Measurements from ENCODE around the gene FFAR3. TPM values are rescaled to one million over a fixed set of nuclear protein-coding genes. Genes with fewer than 3 reads are reported as not detected.
"Not testable (repeated sequence)": the region's sequence is repeated elsewhere in the genome, so short reads cannot be mapped to it uniquely, and the experiment has no call there.

Gene FFAR3
- total RNA-seq, 2 donors from 2014 or later, result not detected

DNA sequence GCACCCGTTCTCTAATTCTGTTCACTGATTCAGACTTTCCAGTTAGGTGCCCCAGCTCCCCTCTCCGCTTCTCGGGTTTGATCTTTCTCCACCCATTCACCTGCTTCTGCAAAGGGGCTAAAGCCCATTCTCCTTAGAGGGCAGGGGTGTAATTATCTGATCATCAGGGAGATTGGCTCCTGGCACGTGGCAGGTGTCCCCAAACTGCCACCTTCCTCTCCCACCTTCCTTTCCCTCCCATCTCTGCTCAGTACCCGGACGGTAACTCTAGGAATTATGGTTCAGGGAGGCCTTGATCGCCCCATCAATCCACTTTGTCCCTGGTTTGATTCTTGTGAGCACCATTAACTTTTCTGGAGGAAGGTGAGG lies 10.3 kb upstream of the FFAR3 start:
- DNase-seq (no peak), ATAC-seq (no peak)
- intact Hi-C loops (cut with DNase I, micrococcal nuclease), result no loop called here

DNA sequence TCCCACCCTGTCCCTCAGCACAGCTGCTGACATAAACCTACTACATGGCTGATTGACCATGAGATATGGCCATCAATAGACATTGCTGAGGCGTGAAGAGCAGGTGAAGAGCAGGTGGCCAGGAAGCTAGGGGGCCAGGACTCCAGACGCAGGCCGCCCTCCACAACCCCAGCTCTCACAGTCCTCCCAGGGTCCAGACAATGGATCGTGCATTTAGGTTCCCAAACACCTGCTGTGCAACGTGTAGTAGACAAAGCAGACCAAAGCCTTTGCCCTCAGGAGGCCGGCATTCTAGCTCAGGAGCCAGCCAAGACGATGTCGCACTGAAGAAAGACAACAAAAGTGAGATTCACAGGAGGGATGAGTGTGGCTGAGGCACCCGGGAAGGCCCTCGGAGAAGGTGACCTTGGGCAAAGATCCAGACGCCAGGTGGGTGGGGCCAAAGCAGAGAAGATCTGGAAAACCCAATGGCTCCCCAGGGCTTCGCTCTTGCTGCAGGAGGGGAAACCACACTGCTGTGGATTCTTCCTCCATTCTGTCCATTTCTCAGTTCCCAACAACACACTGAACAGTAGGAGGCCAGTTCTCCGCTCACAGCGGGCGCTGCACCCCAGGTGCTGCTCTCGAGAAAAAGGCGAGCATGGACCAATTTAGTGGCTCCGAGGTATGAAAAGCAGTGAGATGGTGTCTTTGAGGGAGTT lies 9.2 kb upstream of the FFAR3 start:
- intact Hi-C loops (cut with DNase I, micrococcal nuclease), result no loop called here

GRCh38 chr19:35349614-35350521 lies 8.4 kb upstream of the FFAR3 start:
- no peak for ATAC-seq
- intact Hi-C loops (cut with DNase I, micrococcal nuclease), result loop anchor here (5.0 to 10.0 kb wide), 2 partner anchors 142 to 145 kb away; partner anchors contain the start of gene KRTDAP (in 2 of the 2)
- DNase-seq, result no peak

More for the DNA sequence above, 9.2 kb upstream of the FFAR3 start:
- DNase-seq, result no peak
- ATAC-seq, result no peak

GRCh38 chr19:35350591-35350990 lies 7.7 kb upstream of the FFAR3 start:
- DNase-seq, result no peak
- intact Hi-C loops (cut with DNase I, micrococcal nuclease), result loop anchor here (5.0 to 10.0 kb wide), 2 partner anchors 142 to 144 kb away; partner anchors contain the start of gene KRTDAP (in 2 of the 2)
- ATAC-seq, result no peak

GRCh38 chr19:35351411-35352176 lies 6.7 kb upstream of the FFAR3 start:
- ATAC-seq, result no peak
- intact Hi-C loops (cut with DNase I, micrococcal nuclease), result loop anchor here (5.0 to 10.0 kb wide), 2 partner anchors 141 to 143 kb away; partner anchors contain the start of gene KRTDAP (in 2 of the 2)
- no peak for DNase-seq

GRCh38 chr19:35352177-35352447 lies 6.1 kb upstream of the FFAR3 start:
- DNase-seq, result no peak
- intact Hi-C loops (cut with DNase I, micrococcal nuclease), result loop anchor here (5.0 to 10.0 kb wide), 2 partner anchors 140 to 143 kb away; partner anchors contain the start of gene KRTDAP (in 2 of the 2)
- ATAC-seq, result no peak

DNA sequence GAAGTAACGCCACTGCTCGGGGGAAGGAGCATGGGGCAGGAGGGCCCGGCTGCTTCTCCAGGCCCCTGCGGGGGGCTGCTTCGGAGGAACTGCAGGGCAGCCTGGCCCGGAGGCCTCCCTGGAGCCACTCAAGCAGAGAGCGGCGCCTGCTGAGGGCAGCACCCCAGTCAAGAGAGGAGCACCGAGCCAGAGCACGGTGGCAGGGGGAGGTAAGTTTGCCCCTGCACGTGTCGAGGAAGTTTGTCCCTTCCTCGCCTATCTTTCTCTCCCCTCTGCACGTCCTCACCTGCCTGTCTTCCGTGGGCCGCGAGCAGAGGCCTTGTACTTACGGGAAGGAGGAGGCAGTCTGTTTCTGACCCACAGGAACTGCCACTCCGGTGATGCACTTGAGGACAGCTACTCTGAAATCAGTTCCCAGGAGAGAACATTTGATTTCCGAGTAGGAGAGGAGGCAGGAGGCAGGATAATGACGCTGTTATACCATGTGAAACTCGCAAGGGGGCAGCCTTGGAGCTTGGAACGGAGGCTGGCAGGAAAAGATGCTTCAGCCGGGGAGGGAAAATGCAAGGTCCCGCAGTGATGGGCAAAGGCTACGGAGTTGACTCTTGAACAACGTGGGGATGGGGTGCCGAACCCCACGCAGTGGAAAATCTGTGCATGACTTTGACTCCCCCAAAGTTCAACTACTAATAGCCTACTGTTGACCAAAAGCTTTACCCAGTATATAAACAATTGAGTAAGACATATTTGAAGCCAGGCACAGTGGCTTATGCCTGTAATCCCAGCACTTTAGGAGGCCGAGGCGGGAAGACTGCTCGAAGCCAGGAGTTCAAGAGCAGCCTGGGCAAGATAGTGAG lies 5.6 kb upstream of the FFAR3 start:
- DNase-seq (peak; percentile 50 to 66), ATAC-seq (peak; percentile 83)
- intact Hi-C loops (cut with DNase I, micrococcal nuclease), result loop anchor here (5.0 to 10.0 kb wide), 2 partner anchors 140 to 142 kb away; partner anchors contain the start of gene KRTDAP (in 2 of the 2)

DNA sequence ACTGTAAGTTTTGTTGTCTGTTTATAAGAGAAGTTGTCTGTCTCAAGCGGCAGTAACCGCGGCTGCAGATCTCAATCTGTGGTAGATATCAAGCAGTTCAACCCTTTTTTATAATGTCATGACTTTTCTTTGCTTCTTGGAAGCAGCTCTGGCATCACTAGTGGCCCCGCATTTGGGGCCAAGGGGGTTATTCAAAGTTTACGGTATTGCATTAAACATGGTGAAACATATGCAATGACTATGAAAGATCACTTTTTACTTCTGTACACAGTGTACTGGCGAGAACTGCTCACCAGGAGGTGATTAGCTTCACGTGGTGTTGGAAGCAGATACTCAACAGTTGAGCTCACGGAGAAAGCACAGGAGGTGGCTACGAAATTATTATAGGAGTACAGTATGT lies 4.6 kb upstream of the FFAR3 start:
- DNase-seq (no peak), ATAC-seq (no peak)
- intact Hi-C loops (cut with DNase I, micrococcal nuclease), result loop anchor here (5.0 to 10.0 kb wide), 2 partner anchors 139 to 141 kb away; partner anchors contain the start of gene KRTDAP (in 2 of the 2)

GRCh38 chr19:35354898-35355297 lies 3.4 kb upstream of the FFAR3 start:
- intact Hi-C loops (cut with DNase I, micrococcal nuclease), result loop anchor here (5.0 to 10.0 kb wide), 2 partner anchors 137 to 140 kb away; partner anchors contain the start of gene KRTDAP (in 2 of the 2)
- DNase-seq (no peak), ATAC-seq (no peak)

- intact Hi-C loops (cut with DNase I, micrococcal nuclease), result loop anchor here in 1 of 2 donors (10.0 kb wide), 1 partner anchor 139 kb away; the partner anchor contains the start of gene KRTDAP
- DNase-seq (no peak), ATAC-seq (no peak)
Measured at GRCh38 chr19:35355791-35356460, 2.3 kb upstream of the FFAR3 start.

GRCh38 chr19:35358834-35359233 lies 574 bp downstream of the FFAR3 start:
- intact Hi-C loops (cut with DNase I, micrococcal nuclease), result loop anchor here in 1 of 2 donors (10.0 kb wide), 1 partner anchor 136 kb away; the partner anchor contains the start of gene KRTDAP
- ATAC-seq, DNase-seq: not testable (repeated sequence)

DNA sequence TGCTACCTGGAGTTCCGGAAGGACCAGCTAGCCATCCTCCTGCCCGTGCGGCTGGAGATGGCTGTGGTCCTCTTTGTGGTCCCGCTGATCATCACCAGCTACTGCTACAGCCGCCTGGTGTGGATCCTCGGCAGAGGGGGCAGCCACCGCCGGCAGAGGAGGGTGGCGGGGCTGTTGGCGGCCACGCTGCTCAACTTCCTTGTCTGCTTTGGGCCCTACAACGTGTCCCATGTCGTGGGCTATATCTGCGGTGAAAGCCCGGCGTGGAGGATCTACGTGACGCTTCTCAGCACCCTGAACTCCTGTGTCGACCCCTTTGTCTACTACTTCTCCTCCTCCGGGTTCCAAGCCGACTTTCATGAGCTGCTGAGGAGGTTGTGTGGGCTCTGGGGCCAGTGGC lies 1.1 kb downstream of the FFAR3 start:
- not testable (repeated sequence) for ATAC-seq, DNase-seq
- intact Hi-C loops (cut with DNase I, micrococcal nuclease), result loop anchor here in 1 of 2 donors (10.0 kb wide), 1 partner anchor 135 kb away; the partner anchor contains the start of gene KRTDAP

GRCh38 chr19:35360081-35360480 lies 1.8 kb downstream of the FFAR3 start:
- DNase-seq; intact Hi-C loops (cut with DNase I, micrococcal nuclease); ATAC-seq: not testable (repeated sequence)

GRCh38 chr19:35360880-35361420 lies 2.7 kb downstream of the FFAR3 start:
- DNase-seq (no peak), ATAC-seq (no peak)
- intact Hi-C loops (cut with DNase I, micrococcal nuclease), result no loop called here

DNA sequence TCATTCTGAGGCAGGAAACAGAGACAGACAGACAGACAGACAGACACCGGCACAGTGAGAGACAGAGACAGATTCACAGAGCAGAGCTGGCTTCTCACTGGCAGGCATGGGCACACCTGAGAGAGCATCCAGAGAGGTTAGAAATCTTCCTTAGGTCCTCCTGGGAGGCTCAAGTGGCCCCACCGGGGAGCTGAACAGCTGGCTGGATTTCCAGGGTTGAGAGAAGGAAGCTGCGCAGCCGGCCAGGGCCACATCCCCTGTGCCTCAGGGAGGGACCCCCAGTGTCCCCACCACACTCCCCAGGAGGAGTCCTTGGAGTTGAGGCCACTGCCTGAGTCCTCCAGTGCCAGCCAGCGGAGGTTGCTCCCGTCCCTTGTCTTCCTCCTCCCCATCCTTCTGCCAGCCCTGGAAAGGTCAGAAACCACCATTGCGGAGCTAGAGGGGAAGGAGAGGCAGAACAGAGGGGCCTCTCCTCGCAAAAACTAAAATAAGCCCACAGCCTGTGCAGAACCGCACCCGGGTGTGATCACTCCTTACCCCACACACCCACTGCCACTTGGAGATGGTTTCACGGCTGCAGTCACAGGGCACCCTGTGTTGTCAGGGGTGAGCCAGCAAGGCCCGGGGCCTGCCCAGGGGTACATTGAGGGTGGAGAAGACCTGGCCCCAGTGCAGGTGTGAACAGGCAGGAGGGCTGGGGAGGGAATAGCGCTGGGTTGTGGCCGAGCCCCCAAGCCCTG lies 4.2 kb downstream of the FFAR3 start:
- intact Hi-C loops (cut with DNase I, micrococcal nuclease), result no loop called here
- no peak for ATAC-seq
- no peak for DNase-seq

DNA sequence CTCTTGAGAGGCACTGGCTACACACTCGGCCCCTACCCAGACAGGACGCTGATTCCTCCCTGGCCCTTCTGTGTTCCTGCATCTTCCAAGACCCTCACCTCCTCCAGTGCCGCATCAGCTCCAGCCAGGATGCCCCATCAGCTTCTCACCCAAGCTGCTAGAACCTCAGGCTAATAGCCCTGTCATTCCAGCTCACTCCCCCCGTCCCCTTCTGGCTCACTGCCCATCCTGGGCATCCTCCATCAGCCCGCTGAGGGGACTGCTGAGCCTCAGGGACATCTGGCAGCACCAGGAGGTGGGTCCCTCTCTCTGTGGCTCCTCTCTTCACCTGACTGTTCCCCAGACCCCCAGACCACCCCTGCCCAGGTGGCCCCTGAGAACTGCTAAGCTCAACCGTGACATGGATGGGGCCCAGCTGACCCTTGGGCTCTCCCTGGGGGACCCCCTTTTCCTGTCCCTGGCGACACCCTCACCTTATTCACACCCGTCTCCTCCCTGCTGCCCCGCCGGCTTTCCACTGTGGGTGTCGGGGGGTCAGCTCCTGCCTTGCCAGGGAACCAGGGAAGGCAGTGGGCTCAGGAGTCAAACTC lies 4.8 kb downstream of the FFAR3 start:
- DNase-seq (no peak), ATAC-seq (no peak)
- intact Hi-C loops (cut with DNase I, micrococcal nuclease), result no loop called here

Measured in left colon (tissue), 2 donors.